22Rv1 (cell line): ENCODE measurements around the gene ODAD2.

Experiments used
- H3K27ac ChIP-seq: fragments of 450-650 bp; 2 replicates; pipeline ENCODE4 v1.5.1; 2017
- ZFX ChIP-seq: fragments of 450-650 bp; IDR thresholded peaks from 2 replicates; pipeline ENCODE4 v1.6.1; 2017; ENCODE audit warnings: antibody characterized with exemption, borderline replicate concordance
- TF ChIP-seq, protein P1 (sequence below): fragments of 450-650 bp; IDR thresholded peaks from 2 replicates; pipeline ENCODE4 v1.5.1; 2017; ENCODE audit warnings: mild to moderate bottlenecking

Gene ODAD2

GRCh38 chr10:27865221-27865635 is 133.7 kb downstream of the ODAD2 start:
- no peak for TF ChIP-seq ZFX
- TF ChIP-seq, protein P1, sequence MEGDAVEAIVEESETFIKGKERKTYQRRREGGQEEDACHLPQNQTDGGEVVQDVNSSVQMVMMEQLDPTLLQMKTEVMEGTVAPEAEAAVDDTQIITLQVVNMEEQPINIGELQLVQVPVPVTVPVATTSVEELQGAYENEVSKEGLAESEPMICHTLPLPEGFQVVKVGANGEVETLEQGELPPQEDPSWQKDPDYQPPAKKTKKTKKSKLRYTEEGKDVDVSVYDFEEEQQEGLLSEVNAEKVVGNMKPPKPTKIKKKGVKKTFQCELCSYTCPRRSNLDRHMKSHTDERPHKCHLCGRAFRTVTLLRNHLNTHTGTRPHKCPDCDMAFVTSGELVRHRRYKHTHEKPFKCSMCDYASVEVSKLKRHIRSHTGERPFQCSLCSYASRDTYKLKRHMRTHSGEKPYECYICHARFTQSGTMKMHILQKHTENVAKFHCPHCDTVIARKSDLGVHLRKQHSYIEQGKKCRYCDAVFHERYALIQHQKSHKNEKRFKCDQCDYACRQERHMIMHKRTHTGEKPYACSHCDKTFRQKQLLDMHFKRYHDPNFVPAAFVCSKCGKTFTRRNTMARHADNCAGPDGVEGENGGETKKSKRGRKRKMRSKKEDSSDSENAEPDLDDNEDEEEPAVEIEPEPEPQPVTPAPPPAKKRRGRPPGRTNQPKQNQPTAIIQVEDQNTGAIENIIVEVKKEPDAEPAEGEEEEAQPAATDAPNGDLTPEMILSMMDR: no peak
- no peak overlapping the region for H3K27ac ChIP-seq

DNA sequence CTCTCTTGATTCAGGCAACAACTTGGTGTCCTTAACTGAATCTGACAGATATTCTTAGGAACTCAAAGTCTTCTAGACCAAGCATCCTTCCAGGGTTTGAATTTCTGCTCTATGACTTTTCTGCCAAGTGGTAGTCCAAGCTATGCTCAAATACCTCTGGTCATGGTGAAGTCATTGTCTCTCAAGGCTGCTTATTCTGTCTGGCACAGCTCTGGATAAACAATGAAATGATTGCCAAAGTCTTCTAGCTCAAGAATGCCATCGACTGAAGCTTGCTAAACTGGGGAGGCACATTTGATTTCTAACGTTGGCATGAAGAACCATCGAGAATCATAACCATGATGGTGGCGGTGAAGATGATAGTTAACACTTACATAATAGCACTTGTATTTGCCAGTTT is 137.1 kb downstream of the ODAD2 start:
- no peak overlapping the region for H3K27ac ChIP-seq
- TF ChIP-seq, protein P1: no peak
- TF ChIP-seq ZFX: no peak

- TF ChIP-seq ZFX: no peak
- TF ChIP-seq, protein P1: no peak
- no peak overlapping the region for H3K27ac ChIP-seq
Measured at GRCh38 chr10:27857616-27858015, 141.3 kb downstream of the ODAD2 start.

- H3K27ac ChIP-seq: no peak overlapping the region
- TF ChIP-seq ZFX: no peak
- TF ChIP-seq, protein P1: no peak
Measured at GRCh38 chr10:27844223-27844622, 154.7 kb downstream of the ODAD2 start.

- no peak for TF ChIP-seq ZFX
- TF ChIP-seq, protein P1: no peak
- no peak overlapping the region for H3K27ac ChIP-seq
Measured at GRCh38 chr10:27838901-27839300, 160.0 kb downstream of the ODAD2 start.

DNA sequence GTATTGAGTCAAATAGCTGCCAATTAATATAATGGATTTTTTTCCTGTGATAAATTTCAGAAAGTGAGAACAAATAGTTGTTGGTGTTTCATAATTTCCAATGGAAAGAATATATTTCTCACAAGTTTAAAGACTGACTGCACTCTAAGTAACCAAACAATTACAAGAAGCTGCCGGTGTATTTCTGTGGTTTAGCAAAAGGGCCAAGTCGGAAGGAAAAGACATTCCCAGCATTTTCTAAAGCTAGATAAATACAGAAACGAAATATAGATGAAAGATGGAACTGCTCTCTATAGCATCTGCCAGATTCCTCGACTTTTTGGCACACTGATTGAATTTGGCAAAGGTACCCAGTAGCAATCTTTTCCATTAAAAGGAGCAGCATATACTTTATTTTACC is 160.5 kb downstream of the ODAD2 start:
- H3K27ac ChIP-seq: no peak overlapping the region
- TF ChIP-seq, protein P1: no peak
- no peak for TF ChIP-seq ZFX

DNA sequence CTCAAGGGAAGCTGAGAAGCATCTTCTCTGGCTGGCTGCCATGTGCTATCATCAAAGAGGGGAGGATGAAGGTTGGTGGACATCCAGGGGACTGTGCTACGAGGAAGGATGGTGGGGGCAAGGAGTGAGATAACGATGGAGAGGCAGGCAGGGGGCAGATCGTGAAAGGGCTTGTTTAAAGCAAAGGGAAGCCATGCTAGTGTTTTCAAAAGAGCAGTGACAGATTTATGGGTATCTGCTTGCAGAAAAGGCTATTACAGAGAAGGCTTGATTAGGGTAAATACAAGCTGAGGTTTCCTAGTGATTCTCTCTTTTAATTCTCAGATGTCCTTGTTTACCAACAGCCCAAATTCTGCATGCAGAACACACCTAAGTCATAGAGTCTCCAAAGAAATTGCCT is 164.4 kb downstream of the ODAD2 start:
- TF ChIP-seq ZFX: no peak
- TF ChIP-seq, protein P1: no peak
- no peak overlapping the region for H3K27ac ChIP-seq
